22Rv1 (cell line): ENCODE measurements around the gene DMC1.

Experiments used
- ZFX ChIP-seq: fragments of 450-650 bp; IDR thresholded peaks from 2 replicates; pipeline ENCODE4 v1.6.1; 2017; ENCODE audit warnings: antibody characterized with exemption, borderline replicate concordance
- TF ChIP-seq, protein P1 (sequence below): fragments of 450-650 bp; IDR thresholded peaks from 2 replicates; pipeline ENCODE4 v1.5.1; 2017; ENCODE audit warnings: mild to moderate bottlenecking

- TF ChIP-seq, protein P1, sequence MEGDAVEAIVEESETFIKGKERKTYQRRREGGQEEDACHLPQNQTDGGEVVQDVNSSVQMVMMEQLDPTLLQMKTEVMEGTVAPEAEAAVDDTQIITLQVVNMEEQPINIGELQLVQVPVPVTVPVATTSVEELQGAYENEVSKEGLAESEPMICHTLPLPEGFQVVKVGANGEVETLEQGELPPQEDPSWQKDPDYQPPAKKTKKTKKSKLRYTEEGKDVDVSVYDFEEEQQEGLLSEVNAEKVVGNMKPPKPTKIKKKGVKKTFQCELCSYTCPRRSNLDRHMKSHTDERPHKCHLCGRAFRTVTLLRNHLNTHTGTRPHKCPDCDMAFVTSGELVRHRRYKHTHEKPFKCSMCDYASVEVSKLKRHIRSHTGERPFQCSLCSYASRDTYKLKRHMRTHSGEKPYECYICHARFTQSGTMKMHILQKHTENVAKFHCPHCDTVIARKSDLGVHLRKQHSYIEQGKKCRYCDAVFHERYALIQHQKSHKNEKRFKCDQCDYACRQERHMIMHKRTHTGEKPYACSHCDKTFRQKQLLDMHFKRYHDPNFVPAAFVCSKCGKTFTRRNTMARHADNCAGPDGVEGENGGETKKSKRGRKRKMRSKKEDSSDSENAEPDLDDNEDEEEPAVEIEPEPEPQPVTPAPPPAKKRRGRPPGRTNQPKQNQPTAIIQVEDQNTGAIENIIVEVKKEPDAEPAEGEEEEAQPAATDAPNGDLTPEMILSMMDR: no peak
- no peak for TF ChIP-seq ZFX
Measured at GRCh38 chr22:38601221-38601764, 31.3 kb upstream of the DMC1 start.
